Parathyroid adenoma (tissue), 2 donors: ENCODE measurements around the gene SURF2.

Experiments
- H2AFZ ChIP-seq: fragments of 300-600 bp; sonication (generic); one replicate; pipeline ENCODE4 v1.7.0; 2017; ENCODE audit warnings: antibody characterized with exemption, mild to moderate bottlenecking
- H3K27ac ChIP-seq: fragments of 300-600 bp; sonication (generic); one replicate; pipeline ENCODE4 v1.7.0; 2017
- H3K27me3 ChIP-seq: fragments of 300-600 bp; sonication (generic); one replicate; pipeline ENCODE4 v1.7.0; 2017; ENCODE audit warnings: low read length; ENCODE audit not compliant: control insufficient read depth, insufficient read depth
- H3K36me3 ChIP-seq: fragments of 300-600 bp; sonication (generic); one replicate; pipeline ENCODE4 v1.7.0; 2017; ENCODE audit warnings: low read length; ENCODE audit not compliant: control insufficient read depth, insufficient read depth
- H3K4me1 ChIP-seq: fragments of 300-600 bp; sonication (generic); one replicate; pipeline ENCODE4 v1.7.0; 2017; ENCODE audit warnings: control low read depth
- H3K4me2 ChIP-seq: fragments of 300-600 bp; sonication (generic); one replicate; pipeline ENCODE4 v1.7.0; 2017; ENCODE audit warnings: low read length
- H3K4me3 ChIP-seq: fragments of 300-600 bp; sonication (generic); one replicate; pipeline ENCODE4 v1.7.0; 2017; ENCODE audit warnings: low read depth, low read length
- H3K79me2 ChIP-seq: fragments of 300-600 bp; sonication (generic); one replicate; pipeline ENCODE4 v1.7.0; 2017; ENCODE audit warnings: control low read depth
- H3K9ac ChIP-seq: fragments of 300-600 bp; sonication (generic); one replicate; pipeline ENCODE4 v1.7.0; 2017; ENCODE audit warnings: mild to moderate bottlenecking
- H3K9me3 ChIP-seq: fragments of 300-600 bp; sonication (generic); one replicate; pipeline ENCODE4 v1.7.0; 2017; ENCODE audit warnings: low read length; ENCODE audit not compliant: control insufficient read depth
- TF ChIP-seq, protein P1 (sequence below): fragments of 300-600 bp; sonication (generic); IDR thresholded peaks from one replicate; pipeline ENCODE4 v1.7.0; 2017; ENCODE audit warnings: antibody characterized with exemption, mild to moderate bottlenecking
- donor health status: primary hyperparathyroidism.

SURF2 gene

DNA sequence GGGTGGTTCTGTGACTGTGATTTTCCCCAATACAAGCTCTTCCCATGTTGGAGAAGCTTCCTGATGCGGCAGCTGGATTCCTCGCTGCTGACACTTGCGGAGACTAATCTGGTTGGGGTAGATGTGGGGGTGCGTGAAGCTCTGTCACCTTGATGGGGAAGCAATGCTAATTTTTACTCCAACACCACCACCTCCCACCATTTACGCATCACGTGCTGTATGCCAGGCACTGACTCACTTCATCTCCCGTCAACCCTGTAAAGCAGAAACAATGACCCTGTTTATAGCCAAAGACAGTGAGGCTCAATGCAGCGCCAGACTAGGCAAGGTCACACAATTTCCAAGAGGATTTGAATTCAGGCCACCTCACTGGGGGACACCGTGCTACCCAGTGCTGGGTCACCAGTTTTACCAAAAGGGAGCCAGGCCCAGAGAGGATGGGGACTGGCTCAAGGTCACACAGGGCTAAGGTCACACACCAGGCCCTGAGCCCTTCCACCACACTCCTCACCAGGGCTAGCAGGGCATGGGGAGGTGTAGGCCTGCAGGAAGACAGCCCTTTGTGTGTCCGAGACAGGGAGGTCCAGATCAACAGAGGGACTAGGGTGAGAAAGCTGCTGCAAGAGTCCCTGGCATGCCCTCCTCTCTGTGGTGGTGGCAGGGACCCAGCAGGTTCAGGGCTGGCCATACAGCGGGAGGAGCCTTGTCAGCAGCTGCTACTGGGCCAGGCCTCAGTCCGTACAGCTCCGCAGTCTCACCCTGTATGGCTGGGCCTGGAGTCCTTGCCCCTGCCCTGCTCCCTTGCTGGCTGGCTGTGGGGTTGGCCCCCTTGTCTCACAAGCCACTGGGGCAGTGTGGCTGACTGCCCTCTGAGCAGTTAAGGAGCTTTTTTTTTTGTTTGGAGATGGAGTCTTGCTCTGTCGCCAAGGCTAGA lies 23.1 kb downstream of the SURF2 start:
- Histone ChIP-seq H2AFZ (no peak overlapping the region), H3K27ac (no peak overlapping the region), H3K27me3 (no peaks in the 10 kb centered on the region), H3K4me2 (no peak overlapping the region), H3K9ac (no peak overlapping the region), H3K4me1 (no peaks in the 10 kb centered on the region), H3K4me3 (no peak overlapping the region), H3K79me2 (peaks cover 5% of the 10 kb centered on the region), H3K9me3 (no peaks in the 10 kb centered on the region), H3K36me3 (no peaks in the 10 kb centered on the region)
- TF ChIP-seq, protein P1, sequence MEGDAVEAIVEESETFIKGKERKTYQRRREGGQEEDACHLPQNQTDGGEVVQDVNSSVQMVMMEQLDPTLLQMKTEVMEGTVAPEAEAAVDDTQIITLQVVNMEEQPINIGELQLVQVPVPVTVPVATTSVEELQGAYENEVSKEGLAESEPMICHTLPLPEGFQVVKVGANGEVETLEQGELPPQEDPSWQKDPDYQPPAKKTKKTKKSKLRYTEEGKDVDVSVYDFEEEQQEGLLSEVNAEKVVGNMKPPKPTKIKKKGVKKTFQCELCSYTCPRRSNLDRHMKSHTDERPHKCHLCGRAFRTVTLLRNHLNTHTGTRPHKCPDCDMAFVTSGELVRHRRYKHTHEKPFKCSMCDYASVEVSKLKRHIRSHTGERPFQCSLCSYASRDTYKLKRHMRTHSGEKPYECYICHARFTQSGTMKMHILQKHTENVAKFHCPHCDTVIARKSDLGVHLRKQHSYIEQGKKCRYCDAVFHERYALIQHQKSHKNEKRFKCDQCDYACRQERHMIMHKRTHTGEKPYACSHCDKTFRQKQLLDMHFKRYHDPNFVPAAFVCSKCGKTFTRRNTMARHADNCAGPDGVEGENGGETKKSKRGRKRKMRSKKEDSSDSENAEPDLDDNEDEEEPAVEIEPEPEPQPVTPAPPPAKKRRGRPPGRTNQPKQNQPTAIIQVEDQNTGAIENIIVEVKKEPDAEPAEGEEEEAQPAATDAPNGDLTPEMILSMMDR, result no peak

DNA sequence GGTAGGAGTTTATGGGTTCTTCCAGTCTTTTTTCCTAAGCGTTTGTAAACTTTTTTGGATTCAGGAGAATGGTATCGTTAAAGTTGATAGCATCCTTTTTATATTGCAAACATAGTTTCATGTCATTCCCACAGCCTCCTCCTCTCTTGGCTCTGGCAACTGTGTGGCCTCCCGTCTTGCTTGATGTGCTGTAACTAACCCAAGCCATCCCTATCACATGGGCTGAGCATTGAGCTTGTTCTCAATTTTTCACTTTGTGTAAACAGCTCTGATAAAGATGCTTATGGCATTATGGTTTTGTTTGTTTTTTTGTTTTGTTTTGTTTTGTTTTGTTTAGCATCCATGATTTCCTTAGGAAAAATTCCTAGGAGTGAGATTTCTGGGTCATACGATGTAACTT lies 24.4 kb downstream of the SURF2 start:
- Histone ChIP-seq H3K79me2 (no peaks in the 10 kb centered on the region), H2AFZ (no peak overlapping the region), H3K27me3 (no peaks in the 10 kb centered on the region), H3K9me3 (no peaks in the 10 kb centered on the region), H3K9ac (no peak overlapping the region), H3K4me3 (no peak overlapping the region), H3K4me1 (no peaks in the 10 kb centered on the region), H3K4me2 (no peak overlapping the region), H3K27ac (no peak overlapping the region), H3K36me3 (no peaks in the 10 kb centered on the region)
- TF ChIP-seq, protein P1, result no peak

DNA sequence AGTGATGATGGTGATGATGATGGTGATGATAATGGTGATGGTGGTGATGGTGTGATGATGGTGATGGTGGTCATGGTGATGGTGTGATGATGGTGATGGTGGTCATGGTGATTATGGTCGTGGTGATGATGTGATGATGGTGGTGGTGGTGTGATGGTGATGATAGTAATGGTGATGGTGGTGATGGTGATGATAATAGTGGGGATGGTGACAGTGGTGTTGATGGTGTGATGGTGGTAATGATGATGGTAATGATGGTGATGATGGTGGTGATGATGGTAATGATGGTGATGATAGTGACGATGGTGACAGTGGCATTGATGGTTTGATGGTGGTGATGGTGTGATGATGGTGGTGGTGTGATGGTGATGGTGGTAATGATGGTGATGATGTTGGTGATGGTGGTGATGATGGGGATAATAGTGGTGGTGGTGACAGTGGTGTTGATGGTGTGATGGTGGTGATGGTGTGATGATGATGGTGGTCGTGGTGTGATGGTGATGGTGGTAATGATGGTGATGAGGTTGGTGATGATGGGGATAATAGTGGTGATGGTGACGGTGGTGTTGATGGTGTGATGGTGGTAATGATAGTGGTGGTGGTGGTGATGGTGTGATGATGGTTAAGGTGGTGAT lies 26.3 kb downstream of the SURF2 start:
- Histone ChIP-seq H3K36me3 (no peaks in the 10 kb centered on the region), H2AFZ (no peak overlapping the region), H3K27ac (no peak overlapping the region), H3K9me3 (no peaks in the 10 kb centered on the region), H3K27me3 (no peaks in the 10 kb centered on the region), H3K4me3 (no peak overlapping the region), H3K4me2 (no peak overlapping the region), H3K9ac (no peak overlapping the region), H3K79me2 (no peaks in the 10 kb centered on the region), H3K4me1 (no peaks in the 10 kb centered on the region)
- TF ChIP-seq, protein P1, result no peak

DNA sequence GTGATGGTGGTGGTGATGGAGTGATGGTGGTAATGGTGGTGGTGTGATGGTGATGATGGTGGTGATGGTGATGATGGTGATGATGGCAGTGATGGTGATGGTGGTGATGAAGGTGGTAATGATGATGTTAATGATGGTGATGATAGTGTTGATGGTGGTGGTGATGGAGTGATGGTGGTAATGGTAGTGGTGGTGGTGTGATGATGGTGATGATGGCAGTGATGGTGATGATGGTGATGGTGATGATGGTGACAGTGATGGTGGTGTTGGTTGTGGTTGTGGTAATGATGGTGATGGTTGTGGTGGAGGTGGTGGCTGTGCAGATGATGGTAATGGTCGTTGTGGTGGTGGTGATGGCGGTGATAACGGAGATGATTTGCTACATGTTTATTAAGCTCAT lies 27.1 kb downstream of the SURF2 start:
- H3K9ac ChIP-seq, result no peak overlapping the region
- H3K27ac ChIP-seq, result no peak overlapping the region
- no peak overlapping the region for H2AFZ ChIP-seq
- H3K4me3 ChIP-seq, result no peak overlapping the region
- H3K9me3 ChIP-seq, result no peaks in the 10 kb centered on the region
- TF ChIP-seq, protein P1, result no peak
- no peaks in the 10 kb centered on the region for H3K27me3 ChIP-seq
- H3K4me2 ChIP-seq, result no peak overlapping the region
- no peaks in the 10 kb centered on the region for H3K79me2 ChIP-seq
- no peaks in the 10 kb centered on the region for H3K36me3 ChIP-seq
- H3K4me1 ChIP-seq, result no peaks in the 10 kb centered on the region
